ENCODE results near the gene BEST4. TPM values are rescaled to one million over a fixed set of nuclear protein-coding genes. Genes with fewer than 3 reads are reported as not detected.
A peak's percentile ranks its signal among the peaks of the same experiment; 100 is the strongest.

Gene BEST4
- total and polyA plus RNA-seq, 2 donors (not counting 1 experiment from before 2014, with no cell fraction given) = 0.30 to 1.3 TPM

DNA sequence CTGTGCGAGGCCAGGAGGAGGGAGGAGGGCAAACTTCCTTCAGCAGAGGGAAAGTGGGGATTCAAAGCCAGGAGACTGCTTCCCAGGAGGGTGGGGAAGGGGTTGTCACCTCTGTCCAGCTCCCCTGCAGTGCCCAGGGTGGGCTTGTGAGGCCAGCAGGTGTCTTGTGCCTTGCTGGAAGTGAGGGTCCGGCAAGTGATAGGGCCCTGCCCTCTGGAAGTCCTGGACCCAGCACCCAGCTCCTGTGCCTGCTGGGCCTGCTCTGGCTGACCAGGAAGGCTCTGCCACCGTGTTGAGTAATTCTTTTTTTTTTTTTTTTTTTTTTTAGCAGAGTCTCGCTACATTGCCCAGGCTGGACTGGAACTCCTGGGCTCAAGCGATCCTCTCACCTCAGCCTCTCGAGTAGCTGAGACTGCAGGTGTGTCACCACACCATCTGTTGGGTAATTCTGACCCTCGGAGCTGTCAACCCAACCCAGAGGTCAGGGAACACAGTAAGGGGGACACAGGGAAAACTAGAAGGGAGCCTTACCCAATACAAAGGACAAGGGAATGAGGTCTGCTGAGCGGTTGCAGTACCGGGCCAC lies 1.0 kb downstream of the BEST4 start:
- 83% methylated on average over 7 of the region's 9 CpGs for WGBS (ENCODE audit: insufficient coverage)
- no peaks in the 10 kb centered on the region for H4K20me1 ChIP-seq (ENCODE audit: control insufficient read depth, insufficient read depth, low read length, poor library complexity, severe bottlenecking)
- peak overlapping the region; percentile 82 for H3K4me3 Mint-ChIP-seq
- no peaks in the 10 kb centered on the region for H3K36me3 ChIP-seq (replicated peaks in 1 of 2; ENCODE audit: control extremely low read depth in 1 of 2, control insufficient read depth in 1 of 2, extremely low read depth in 1 of 2, insufficient read depth in 2 of 2, low read length in 1 of 2)
- intact Hi-C loops (cut with micrococcal nuclease) = loop anchor here (1.0 to 5.0 kb wide), 9 partner anchors 12 to 900 kb away; partner anchors contain the start of genes EIF2B3, GPBP1L1, PLK3 and RNU5D-1
- CTCF ChIA-PET = interaction anchor here (0.6 to 5.5 kb wide), 15 partner anchors 10 to 713 kb away, joined by 3 to 44 read pairs (median 4); partner anchors contain the start of genes CCDC163, HECTD3, MMACHC and MUTYH
- ATAC-seq (ENCODE audit: low read depth) = no peak
- peak overlapping the region in 3 of 5 experiments; percentile 53 to 62 (median 57) for H3K4me3 ChIP-seq (ENCODE audit: control extremely low read depth in 1 of 5, extremely low read depth in 1 of 5, insufficient read depth in 1 of 5, low read depth in 2 of 5, low read length in 4 of 5)
- peak overlapping the region; percentile 90 for H3K4me2 ChIP-seq (replicated peaks; ENCODE audit: low read depth, low read length, poor library complexity, severe bottlenecking)
- peaks cover 25 to 34% of the 10 kb centered on the region in 2 donors for H3K4me1 ChIP-seq (ENCODE audit: control insufficient read depth in 2 of 2, insufficient read depth in 2 of 2, low read length in 2 of 2)
- H3K27me3 ChIP-seq (replicated peaks in 1 of 4; ENCODE audit: control extremely low read depth in 1 of 4, control insufficient read depth in 3 of 4, insufficient read depth in 4 of 4, low read length in 3 of 4) = no peaks in the 10 kb centered on the region
- H3K9me3 ChIP-seq (ENCODE audit: control extremely low read depth in 1 of 3, control insufficient read depth in 2 of 3, insufficient read depth in 1 of 3, low read length in 2 of 3) = no peaks in the 10 kb centered on the region
- peak; percentile 29 for DNase-seq
- POLR2A ChIA-PET = interaction anchor here (0.6 to 2.8 kb wide), 9 partner anchors 11 to 516 kb away, joined by 3 to 12 read pairs (median 4); partner anchors contain the start of genes PLK3, RNU5D-1 and UROD
- H3K79me2 ChIP-seq (ENCODE audit: control insufficient read depth, insufficient read depth, low read length) = no peaks in the 10 kb centered on the region
- H2AFZ ChIP-seq (ENCODE audit: insufficient read depth, low read depth, low read length, poor library complexity, severe bottlenecking) = peak overlapping the region; percentile 82
- H3K27ac ChIP-seq (ENCODE audit: low read length in 2 of 2) = peak overlapping the region; percentile 47 to 50
- no peaks in the 10 kb centered on the region for H3K9me3 Mint-ChIP-seq (ENCODE audit: insufficient read depth)
- H3K9ac ChIP-seq (ENCODE audit: low read length) = peak overlapping the region; percentile 63
- H3K27ac Mint-ChIP-seq = peak overlapping the region; percentile 92
- H3K27me3 Mint-ChIP-seq = no peaks in the 10 kb centered on the region
- TF ChIP-seq EZH2 (IDR thresholded peaks at IDR 0.05; ENCODE audit: borderline replicate concordance, insufficient read depth, low read depth, low read length, poor library complexity, severe bottlenecking) = no peak
- TF ChIP-seq, protein P1, sequence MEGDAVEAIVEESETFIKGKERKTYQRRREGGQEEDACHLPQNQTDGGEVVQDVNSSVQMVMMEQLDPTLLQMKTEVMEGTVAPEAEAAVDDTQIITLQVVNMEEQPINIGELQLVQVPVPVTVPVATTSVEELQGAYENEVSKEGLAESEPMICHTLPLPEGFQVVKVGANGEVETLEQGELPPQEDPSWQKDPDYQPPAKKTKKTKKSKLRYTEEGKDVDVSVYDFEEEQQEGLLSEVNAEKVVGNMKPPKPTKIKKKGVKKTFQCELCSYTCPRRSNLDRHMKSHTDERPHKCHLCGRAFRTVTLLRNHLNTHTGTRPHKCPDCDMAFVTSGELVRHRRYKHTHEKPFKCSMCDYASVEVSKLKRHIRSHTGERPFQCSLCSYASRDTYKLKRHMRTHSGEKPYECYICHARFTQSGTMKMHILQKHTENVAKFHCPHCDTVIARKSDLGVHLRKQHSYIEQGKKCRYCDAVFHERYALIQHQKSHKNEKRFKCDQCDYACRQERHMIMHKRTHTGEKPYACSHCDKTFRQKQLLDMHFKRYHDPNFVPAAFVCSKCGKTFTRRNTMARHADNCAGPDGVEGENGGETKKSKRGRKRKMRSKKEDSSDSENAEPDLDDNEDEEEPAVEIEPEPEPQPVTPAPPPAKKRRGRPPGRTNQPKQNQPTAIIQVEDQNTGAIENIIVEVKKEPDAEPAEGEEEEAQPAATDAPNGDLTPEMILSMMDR (IDR thresholded peaks at IDR 0.05) = no peak
- peaks cover 31% of the 10 kb centered on the region for H3K4me1 Mint-ChIP-seq
